ENCODE data around the gene ANKRD20A1.
"Not testable (repeated sequence)": the region's sequence is repeated elsewhere in the genome, so short reads cannot be mapped to it uniquely, and the experiment has no call there.

The ANKRD20A1 gene

GRCh38 chr9:67858871-67859270 lies at the start of gene ANKRD20A1:
Gene ANKRD20A1 (plus strand): TSS chr9:67858931. CDS start chr9:67859427, 496 bp downstream.
- not testable (repeated sequence) for DNase-seq

- DNase-seq: not testable (repeated sequence)
Measured at GRCh38 chr9:67832088-67832487, 26.6 kb upstream of the ANKRD20A1 start.
